Loucy (cell line): Measurements from ENCODE around the gene ANO1.

ENCODE experiments used
- CTCF ChIP-seq: fragments of 200-600 bp; sonication (generic); conservative IDR thresholded peaks from 2 replicates; pipeline ENCODE4 v1.5.1; 2014; ENCODE audit warnings: mild to moderate bottlenecking, antibody characterized with exemption, low read length
- EZH2phosphoT487 ChIP-seq: fragments of 200-600 bp; IDR thresholded peaks from 2 replicates; pipeline ENCODE4 v1.6.1; 2018; ENCODE audit warnings: antibody characterized with exemption, mild to moderate bottlenecking, moderate library complexity, borderline replicate concordance

DNA sequence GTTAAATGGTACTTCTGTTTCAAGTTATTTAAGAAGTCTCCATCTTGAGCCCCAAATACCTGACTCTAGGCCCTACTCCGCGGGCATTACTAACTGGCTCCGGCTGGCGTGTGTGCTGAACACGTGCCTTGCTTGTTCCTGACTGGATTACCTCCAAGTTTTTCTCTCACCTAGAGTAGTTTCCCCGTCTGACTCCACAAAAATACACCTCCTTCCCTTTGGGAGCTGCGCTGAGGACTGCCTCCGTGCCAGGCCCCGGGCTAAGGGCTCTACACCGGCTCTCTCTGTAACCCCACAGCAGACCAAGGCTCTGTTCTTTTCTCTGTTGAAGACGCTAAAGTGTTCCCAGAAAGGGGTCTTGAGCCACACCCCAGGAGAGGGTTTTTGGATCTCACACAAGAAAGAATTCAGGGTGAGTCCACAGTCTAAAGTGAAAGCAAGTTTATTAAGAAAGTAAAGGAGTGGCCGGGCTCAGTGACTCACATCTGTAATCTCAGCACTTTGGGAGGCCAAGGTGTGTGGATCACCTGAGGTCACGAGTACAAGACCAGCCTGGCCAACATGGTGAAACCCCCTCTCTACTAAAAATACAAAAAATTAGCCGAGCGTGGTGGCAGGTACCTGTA lies 61.8 kb downstream of the ANO1 start:
- no peak for TF ChIP-seq CTCF
- TF ChIP-seq EZH2phosphoT487: no peak
